Neuronal stem cell (in vitro differentiated cells): ENCODE measurements around the gene LRMDA.
A peak's percentile ranks its signal among the peaks of the same experiment; 100 is the strongest.

Experiments
- DNase-seq: peaks from one replicate; pipeline ENCODE4 v3.0.0-alpha.2; 2013; ENCODE audit warnings: low spot score
- H2AFZ ChIP-seq: one replicate; pipeline ENCODE4 v1.6.1; 2013; ENCODE audit warnings: mild to moderate bottlenecking, low read length, inconsistent platforms
- H2AK5ac ChIP-seq: 2 replicates; pipeline ENCODE4 v1.6.1; 2013; ENCODE audit warnings: low read depth, mild to moderate bottlenecking, inconsistent platforms, low read length, moderate library complexity, mixed read lengths
- H2BK120ac ChIP-seq: 2 replicates; pipeline ENCODE4 v1.6.1; 2013; ENCODE audit warnings: low read depth, mild to moderate bottlenecking, inconsistent platforms, low read length, moderate library complexity, mixed read lengths
- H2BK12ac ChIP-seq: one replicate; pipeline ENCODE4 v1.6.1; 2013; ENCODE audit warnings: low read length, inconsistent platforms
- H2BK15ac ChIP-seq: 2 replicates; pipeline ENCODE4 v1.6.1; 2013; ENCODE audit warnings: mild to moderate bottlenecking, low read length, inconsistent platforms, mixed read lengths
- H2BK5ac ChIP-seq: one replicate; pipeline ENCODE4 v1.6.1; 2013; ENCODE audit warnings: inconsistent platforms, mild to moderate bottlenecking, low read length, moderate library complexity
- H3K14ac ChIP-seq: one replicate; pipeline ENCODE4 v1.6.1; 2013; ENCODE audit warnings: low read length, inconsistent platforms
- H3K18ac ChIP-seq: 2 replicates; pipeline ENCODE4 v1.6.1; 2013; ENCODE audit warnings: low read length, inconsistent platforms
- H3K23ac ChIP-seq: 2 replicates; pipeline ENCODE4 v1.6.1; 2013; ENCODE audit warnings: low read depth, mild to moderate bottlenecking, mixed read lengths, low read length, inconsistent platforms; ENCODE audit not compliant: poor library complexity
- H3K27ac ChIP-seq: replicated peaks from 3 replicates; pipeline ENCODE4 v1.5.1; 2013; ENCODE audit warnings: low read length, inconsistent platforms
- H3K27me3 ChIP-seq, 3 experiments: 2 replicates each; pipeline ENCODE4 v1.6.1; 2013; ENCODE audit warnings: low read length in 3 of 3, mild to moderate bottlenecking in 2 of 3, inconsistent platforms in 1 of 3, low read depth in 1 of 3, mixed read lengths in 1 of 3, moderate library complexity in 1 of 3; ENCODE audit not compliant: control insufficient read depth in 3 of 3, insufficient read depth in 3 of 3
- H3K36me3 ChIP-seq, 2 donors: replicated peaks in 1 of 2; 2 replicates each; pipeline ENCODE4 v1.6.1; 2013; ENCODE audit warnings: low read length in 2 of 2; ENCODE audit not compliant: control insufficient read depth in 2 of 2, insufficient read depth in 2 of 2
- H3K4ac ChIP-seq: 2 replicates; pipeline ENCODE4 v1.6.1; 2013; ENCODE audit warnings: inconsistent platforms, mild to moderate bottlenecking, low read length, moderate library complexity
- H3K4me1 ChIP-seq, 2 donors: 1 replicate in 1 of 2; 2 replicates in 1 of 2; pipeline ENCODE4 v1.6.1; 2013; ENCODE audit warnings: low read length in 2 of 2, low read depth in 1 of 2; ENCODE audit not compliant: control insufficient read depth in 2 of 2, insufficient read depth in 1 of 2
- H3K4me2 ChIP-seq: one replicate; pipeline ENCODE4 v1.6.1; 2013; ENCODE audit warnings: mild to moderate bottlenecking, low read length, inconsistent platforms; ENCODE audit not compliant: insufficient read depth, poor library complexity, severe bottlenecking
- H3K4me3 ChIP-seq, 2 donors: 2 replicates each; pipeline ENCODE4 v1.5.1; 2013; ENCODE audit warnings: low read length in 2 of 2, mild to moderate bottlenecking in 2 of 2, inconsistent platforms in 1 of 2, moderate library complexity in 1 of 2
- H3K79me1 ChIP-seq: one replicate; pipeline ENCODE4 v1.6.1; 2013; ENCODE audit warnings: low read depth, mild to moderate bottlenecking, inconsistent platforms, low read length, moderate library complexity
- H3K9ac ChIP-seq: one replicate; pipeline ENCODE4 v1.6.1; 2013; ENCODE audit warnings: mild to moderate bottlenecking, low read depth, low read length, inconsistent platforms; ENCODE audit not compliant: poor library complexity
- H3K9me3 ChIP-seq, 2 donors: replicated peaks in 1 of 2; 2 replicates each; pipeline versions ENCODE3 to v1.6.1; 2013; ENCODE audit warnings: low read length in 2 of 2, mild to moderate bottlenecking in 2 of 2, inconsistent platforms in 1 of 2, low read depth in 1 of 2, mixed read lengths in 1 of 2, moderate library complexity in 1 of 2; ENCODE audit not compliant: control insufficient read depth in 2 of 2, insufficient read depth in 1 of 2
- H4K8ac ChIP-seq: one replicate; pipeline ENCODE4 v1.6.1; 2013; ENCODE audit warnings: low read depth, mild to moderate bottlenecking, inconsistent platforms, low read length, moderate library complexity
- H4K91ac ChIP-seq: one replicate; pipeline ENCODE4 v1.6.1; 2013; ENCODE audit warnings: low read length, low read depth, mild to moderate bottlenecking, inconsistent platforms; ENCODE audit not compliant: poor library complexity
- WGBS, 2 donors: extraction: QIAGEN DNeasy Blood & Tissue Kit; methylation state at CpG; one replicate each; pipeline ENCODE4 v1.1.7; 2013; ENCODE audit warnings: missing lambda C conversion rate in 2 of 2, mixed read lengths in 1 of 2; ENCODE audit not compliant: insufficient read length in 2 of 2, insufficient replicate concordance in 1 of 2; ENCODE audit errors: extremely low coverage in 2 of 2; 5-methylcytosine and 5-hydroxymethylcytosine counted together

The LRMDA gene

DNA sequence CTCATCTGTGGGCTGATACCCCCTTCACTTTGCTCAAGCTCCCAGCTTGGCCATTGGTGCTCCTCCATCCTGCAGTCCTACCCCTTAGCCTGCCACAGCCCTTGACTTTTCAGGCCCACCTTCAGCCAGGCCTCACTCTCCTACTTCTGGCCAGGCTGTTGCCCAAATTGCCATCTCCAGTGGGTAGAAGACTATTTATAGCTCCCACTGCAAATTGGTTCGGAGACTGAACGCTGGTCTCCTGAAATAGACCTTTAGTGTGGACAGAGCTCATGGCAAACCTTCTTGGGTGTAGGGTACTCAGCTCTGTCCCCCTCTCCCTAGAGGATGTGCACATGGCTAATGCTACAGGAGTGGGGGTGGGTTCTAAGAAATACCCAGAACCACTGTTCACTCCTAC is 697.8 kb downstream of the LRMDA start:
- peaks cover 0 to 28% of the 10 kb centered on the region in 2 donors for H3K4me1 ChIP-seq
- H2BK15ac ChIP-seq = peak overlapping the region; percentile 22
- H2BK12ac ChIP-seq = no peak overlapping the region
- no peaks in the 10 kb centered on the region for H3K79me1 ChIP-seq
- H3K14ac ChIP-seq = no peak overlapping the region
- no peaks in the 10 kb centered on the region for H3K36me3 ChIP-seq
- no peak overlapping the region for H3K9ac ChIP-seq
- H3K4me3 ChIP-seq = no peak overlapping the region
- no peak overlapping the region for H3K4ac ChIP-seq
- H4K8ac ChIP-seq = no peak overlapping the region
- DNase-seq = no peak
- no peak overlapping the region for H3K27ac ChIP-seq
- H2BK5ac ChIP-seq = no peak overlapping the region
- no peak overlapping the region for H4K91ac ChIP-seq
- H2AFZ ChIP-seq = no peak overlapping the region
- peaks cover 0 to 15% (median 0%) of the 10 kb centered on the region in 3 experiments for H3K27me3 ChIP-seq
- no peak overlapping the region for H3K23ac ChIP-seq
- H3K4me2 ChIP-seq = no peak overlapping the region
- WGBS, 2 donors = no CpG with 5 or more reads among the region's 2 CpGs
- peak overlapping the region; percentile 2 for H3K18ac ChIP-seq
- no peak overlapping the region for H2BK120ac ChIP-seq
- H3K9me3 ChIP-seq = no peaks in the 10 kb centered on the region
- peak overlapping the region; percentile 65 for H2AK5ac ChIP-seq

- H4K91ac ChIP-seq = no peak overlapping the region
- H3K36me3 ChIP-seq = no peaks in the 10 kb centered on the region
- H3K4me3 ChIP-seq = no peak overlapping the region
- no peak overlapping the region for H2BK15ac ChIP-seq
- no peak overlapping the region for H3K4ac ChIP-seq
- no peak overlapping the region for H4K8ac ChIP-seq
- H2AFZ ChIP-seq = no peak overlapping the region
- H2BK5ac ChIP-seq = no peak overlapping the region
- H2AK5ac ChIP-seq = no peak overlapping the region
- WGBS, 2 donors = no CpG with 5 or more reads among the region's 7 CpGs
- no peak overlapping the region for H3K23ac ChIP-seq
- no peak overlapping the region for H3K9ac ChIP-seq
- H3K79me1 ChIP-seq = no peaks in the 10 kb centered on the region
- H2BK12ac ChIP-seq = no peak overlapping the region
- no peak overlapping the region for H3K18ac ChIP-seq
- peaks cover 0 to 28% of the 10 kb centered on the region in 2 donors for H3K4me1 ChIP-seq
- H3K14ac ChIP-seq = no peak overlapping the region
- H3K27ac ChIP-seq = no peak overlapping the region
- no peak for DNase-seq
- no peaks in the 10 kb centered on the region for H3K9me3 ChIP-seq
- H2BK120ac ChIP-seq = no peak overlapping the region
- H3K27me3 ChIP-seq = peaks cover 0 to 15% (median 0%) of the 10 kb centered on the region in 3 experiments
- H3K4me2 ChIP-seq = no peak overlapping the region
Measured at GRCh38 chr10:76130892-76131291, 699.5 kb downstream of the LRMDA start.

GRCh38 chr10:76133597-76134255 is 702.3 kb downstream of the LRMDA start:
- Histone ChIP-seq H3K27me3 (peaks cover 0 to 3% (median 0%) of the 10 kb centered on the region in 3 experiments), H3K27ac (no peak overlapping the region), H4K91ac (no peak overlapping the region), H3K4ac (no peak overlapping the region), H2AK5ac (no peak overlapping the region), H3K36me3 (no peaks in the 10 kb centered on the region), H4K8ac (no peak overlapping the region), H3K4me3 (no peak overlapping the region), H3K14ac (no peak overlapping the region), H3K79me1 (no peaks in the 10 kb centered on the region), H2BK15ac (no peak overlapping the region), H3K23ac (no peak overlapping the region), H2BK5ac (no peak overlapping the region), H2AFZ (no peak overlapping the region), H2BK120ac (no peak overlapping the region), H3K4me2 (no peak overlapping the region), H3K18ac (peak overlapping the region; percentile 44), H3K9ac (no peak overlapping the region), H3K9me3 (no peaks in the 10 kb centered on the region), H2BK12ac (no peak overlapping the region), H3K4me1 (peaks cover 0 to 23% of the 10 kb centered on the region in 2 donors)
- no peak for DNase-seq
- no CpG with 5 or more reads among the region's 11 CpGs for WGBS, 2 donors

GRCh38 chr10:76136961-76137360 is 705.5 kb downstream of the LRMDA start:
- Histone ChIP-seq H3K4me3 (no peak overlapping the region), H3K9me3 (no peaks in the 10 kb centered on the region), H2BK120ac (no peak overlapping the region), H3K4me1 (peaks cover 0 to 15% of the 10 kb centered on the region in 2 donors), H3K4ac (no peak overlapping the region), H3K79me1 (no peaks in the 10 kb centered on the region), H3K14ac (no peak overlapping the region), H3K27ac (no peak overlapping the region), H2BK12ac (no peak overlapping the region), H2AFZ (no peak overlapping the region), H4K91ac (no peak overlapping the region), H2BK15ac (no peak overlapping the region), H2BK5ac (no peak overlapping the region), H3K27me3 (no peaks in the 10 kb centered on the region), H3K9ac (no peak overlapping the region), H3K36me3 (no peaks in the 10 kb centered on the region), H3K4me2 (no peak overlapping the region), H3K18ac (no peak overlapping the region), H3K23ac (no peak overlapping the region), H2AK5ac (no peak overlapping the region), H4K8ac (no peak overlapping the region)
- no CpG with 5 or more reads among the region's 4 CpGs for WGBS, 2 donors
- no peak for DNase-seq
